GM12891 (cell line): ENCODE measurements around the gene ELFN2.

Experiments used
- PAX5 ChIP-seq: IDR thresholded peaks from 2 replicates; pipeline ENCODE4 v1.6.1; 2011; ENCODE audit warnings: low read length, moderate library complexity, mild to moderate bottlenecking; ENCODE audit not compliant: insufficient read depth, severe bottlenecking
- SPI1 ChIP-seq: IDR thresholded peaks from 2 replicates; pipeline ENCODE4 v1.6.1; 2011; ENCODE audit warnings: low read depth, low read length, control low read depth

DNA sequence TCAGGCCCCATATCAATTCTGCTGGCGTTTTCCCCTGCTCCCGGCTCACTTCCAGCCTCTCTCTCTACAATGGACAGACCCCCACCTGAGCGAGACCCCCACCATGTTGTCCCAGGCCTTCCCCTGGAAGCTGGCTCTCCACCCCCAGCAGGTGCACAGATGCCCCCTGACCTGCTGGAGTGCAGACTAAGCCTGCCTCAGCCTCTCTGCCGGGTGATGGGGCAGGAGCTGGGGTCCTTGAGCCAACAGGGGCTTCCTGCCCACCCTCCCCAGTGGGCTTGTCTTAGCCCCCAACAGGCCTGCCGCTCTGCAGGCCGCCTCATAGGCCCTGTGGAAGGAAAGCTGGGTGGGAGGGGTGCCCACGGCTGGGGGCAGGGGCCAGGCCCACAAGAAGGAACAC, 10.0 kb downstream of the ELFN2 start:
- TF ChIP-seq SPI1 (no peak), PAX5 (no peak)
